A549 (cell line): Measurements from ENCODE around the gene KRT34.

ENCODE experiments used
- CBX2 ChIP-seq: fragments of 200-600 bp; sonication (generic); IDR thresholded peaks from 2 replicates; pipeline ENCODE4 v1.6.1; 2016; ENCODE audit warnings: low read depth, mild to moderate bottlenecking, borderline replicate concordance
- CHD4 ChIP-seq: fragments of 200-600 bp; sonication (generic); IDR thresholded peaks from 2 replicates; pipeline ENCODE4 v1.6.1; 2016; ENCODE audit warnings: antibody characterized with exemption, mild to moderate bottlenecking, borderline replicate concordance
- CTCF ChIP-seq: fragments of >200 bp; sonication (Bioruptor Twin); formaldehyde crosslinking; IDR thresholded peaks from 3 replicates; pipeline ENCODE4 v1.5.1; 2016
- EP300 ChIP-seq, 2 experiments: fragments of >200 bp; sonication (Bioruptor Twin); formaldehyde crosslinking; IDR thresholded peaks; 2 replicates in 1 of 2; 3 replicates in 1 of 2; pipeline ENCODE4 v1.6.1; 2016 to 2017
- ESRRA ChIP-seq: fragments of 150-350 bp; IDR thresholded peaks from 2 replicates; pipeline ENCODE4 v1.6.1; 2014; ENCODE audit warnings: mild to moderate bottlenecking, low read length, borderline replicate concordance
- FOSL2 ChIP-seq, 2 experiments: fragments of 450-650 bp in 1 of 2; fragments of >200 bp in 1 of 2; sonication (Bioruptor Twin) in 1 of 2; formaldehyde crosslinking; IDR thresholded peaks; 2 replicates each; pipeline versions ENCODE4 v1.5.0 to v1.6.1; 2016 to 2020; ENCODE audit warnings: mild to moderate bottlenecking in 1 of 2, moderate library complexity in 1 of 2
- GATA3 ChIP-seq: IDR thresholded peaks from 2 replicates; pipeline ENCODE4 v1.6.1; 2012; ENCODE audit warnings: borderline replicate concordance
- JUN ChIP-seq, 2 experiments: fragments of >200 bp; sonication (Bioruptor Twin); formaldehyde crosslinking; IDR thresholded peaks; 2 replicates in 1 of 2; 3 replicates in 1 of 2; pipeline ENCODE4 v1.6.1; 2016 to 2017
- MAX ChIP-seq: IDR thresholded peaks from 2 replicates; pipeline ENCODE4 v1.6.1; 2012
- MAZ ChIP-seq: fragments of 150-350 bp; IDR thresholded peaks from 2 replicates; pipeline ENCODE4 v1.6.1; 2014; ENCODE audit warnings: antibody characterized with exemption, low read depth, low read length, borderline replicate concordance
- POLR2A ChIP-seq: IDR thresholded peaks from 2 replicates; pipeline ENCODE4 v1.6.1; 2012; ENCODE audit warnings: mild to moderate bottlenecking, low read length
- REST ChIP-seq: fragments of 200-600 bp; sonication (generic); IDR thresholded peaks from 2 replicates; pipeline ENCODE4 v1.6.1; 2016; ENCODE audit warnings: antibody characterized with exemption, mild to moderate bottlenecking, moderate library complexity

- TF ChIP-seq CBX2 (no peak), POLR2A (no peak), CTCF (no peak), EP300 (IDR thresholded peaks at IDR 0.05) (no peak), CHD4 (no peak), MAZ (no peak), MAX (no peak), GATA3 (no peak), ESRRA (no peak), FOSL2 (IDR thresholded peaks at IDR 0.05) (no peak), FOSL2 (CRISPR knock-in tag; IDR thresholded peaks at IDR 0.05) (no peak), REST (no peak), JUN (IDR thresholded peaks at IDR 0.05) (no peak)
Observed at GRCh38 chr17:41328207-41328606, 53.9 kb downstream of the KRT34 start.
